Gastrocnemius medialis (tissue), 4 donors: ENCODE measurements around the gene HSPA6.
"Not testable (repeated sequence)": the region's sequence is repeated elsewhere in the genome, so short reads cannot be mapped to it uniquely, and the experiment has no call there.

ENCODE experiments used
- CTCF ChIP-seq, 5 experiments: fragments of 450-650 bp in 3 of 5; fragments of 200-600 bp in 2 of 5; sonication (generic) in 2 of 5; IDR thresholded peaks in 4 of 5; conservative IDR thresholded peaks in 1 of 5; 1 replicate in 4 of 5; 2 replicates in 1 of 5; pipeline ENCODE4 v1.5.1; 2016 to 2019; ENCODE audit warnings: antibody characterized with exemption in 5 of 5, mild to moderate bottlenecking in 3 of 5, moderate library complexity in 3 of 5
- POLR2A ChIP-seq, 2 donors: fragments of 450-650 bp; IDR thresholded peaks; one replicate each; pipeline ENCODE4 v1.6.1; 2017; ENCODE audit warnings: antibody characterized with exemption in 2 of 2, mild to moderate bottlenecking in 2 of 2, moderate library complexity in 2 of 2

- not testable (repeated sequence) for TF ChIP-seq CTCF (IDR thresholded peaks at IDR 0.05 in 4 of 5, conservative IDR thresholded peaks at IDR 0.05 in 1 of 5); POLR2A (IDR thresholded peaks at IDR 0.05)
Measured at GRCh38 chr1:161512636-161513447, 11.5 kb upstream of the HSPA6 start.
